Measurements from ENCODE around the gene C2orf76. TPM values are rescaled to one million over a fixed set of nuclear protein-coding genes. Genes with fewer than 3 reads are reported as not detected.

C2orf76 gene
- total RNA-seq = 10 to 100 TPM in 2 of 4 donors, 1 to 10 TPM in 2; 8.7 to 14.6 (median 11.2) TPM

- WGBS = 2% methylated on average over 26 of the region's 65 CpGs
- H3K27me3 ChIP-seq = no peaks in the 10 kb centered on the region
- peak within 1 kb of the TSS; percentile 85 to 89 (median 88) for H3K27ac ChIP-seq (replicated peaks in 1 of 4)
- H3K4me3 ChIP-seq = peak within 1 kb of the TSS; percentile 71 to 83 (median 78)
- peaks cover 21 to 38% (median 36%) of the 10 kb centered on the region in 4 donors for H3K36me3 ChIP-seq
- TF ChIP-seq CTCF (IDR thresholded peaks at IDR 0.05) (peak in 1 of 3 experiments; percentile 34), POLR2A (IDR thresholded peaks at IDR 0.05; ENCODE audit: low read depth) (peak; percentile 37), EP300 (IDR thresholded peaks at IDR 0.05) (no peak), POLR2AphosphoS5 (IDR thresholded peaks at IDR 0.05) (peak; percentile 95 to 98)
- peak; percentile 98 for DNase-seq (ENCODE audit: extremely low spot score)
- intact Hi-C loops (cut with DNase I) = no loop called here
- no peaks in the 10 kb centered on the region for H3K9me3 ChIP-seq
- peaks cover 32 to 38% (median 34%) of the 10 kb centered on the region in 4 donors for H3K4me1 ChIP-seq
Observed at GRCh38 chr2:119366649-119367471, at the start of gene C2orf76, which contains the start of gene DBI. Gene C2orf76 (minus strand): TSS chr2:119366834. CDS start chr2:119339959, 26,875 bp downstream. Gene DBI (plus strand): TSS chr2:119366977. CDS start chr2:119367052, 75 bp downstream.

DNA sequence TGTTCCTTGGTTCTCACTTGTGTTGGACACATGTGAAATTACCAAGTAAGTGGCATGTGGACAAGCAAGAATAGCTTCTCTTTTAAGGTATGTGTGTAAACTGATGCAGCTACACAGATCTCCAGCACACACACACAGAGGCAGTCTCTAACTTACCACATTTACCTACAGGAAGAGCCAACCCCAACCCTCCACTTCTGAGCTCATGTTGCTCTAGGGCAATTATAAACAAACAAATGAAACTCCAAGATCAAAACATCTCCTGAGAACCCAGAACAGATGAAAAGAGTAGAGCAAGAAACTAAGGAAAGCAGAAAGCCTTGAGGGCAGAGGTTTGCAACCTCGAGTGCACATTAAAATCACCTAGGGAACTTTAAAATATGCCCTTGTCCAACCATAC, 49.0 kb upstream of the C2orf76 start:
- no peak overlapping the region for H3K4me3 ChIP-seq
- no peaks in the 10 kb centered on the region for H3K27me3 ChIP-seq
- H3K27ac ChIP-seq (replicated peaks in 1 of 4) = no peak overlapping the region
- H3K9me3 ChIP-seq = peaks cover 0 to 11% (median 4%) of the 10 kb centered on the region in 4 donors
- no peak for TF ChIP-seq EP300 (IDR thresholded peaks at IDR 0.05)
- TF ChIP-seq POLR2AphosphoS5 (IDR thresholded peaks at IDR 0.05) = no peak
- TF ChIP-seq POLR2A (IDR thresholded peaks at IDR 0.05; ENCODE audit: low read depth) = no peak
- no peak for TF ChIP-seq CTCF (IDR thresholded peaks at IDR 0.05)
- DNase-seq (ENCODE audit: extremely low spot score) = no peak
- intact Hi-C loops (cut with DNase I) = no loop called here
- no peaks in the 10 kb centered on the region for H3K36me3 ChIP-seq
- WGBS = 89% methylated on average over 1 of the region's 1 CpG
- H3K4me1 ChIP-seq = no peaks in the 10 kb centered on the region

- Histone ChIP-seq H3K4me1 (no peaks in the 10 kb centered on the region), H3K27me3 (no peaks in the 10 kb centered on the region), H3K4me3 (no peak overlapping the region), H3K27ac (replicated peaks in 1 of 4) (no peak overlapping the region), H3K36me3 (no peaks in the 10 kb centered on the region), H3K9me3 (peaks cover 0 to 11% (median 4%) of the 10 kb centered on the region in 4 donors)
- 84% methylated on average over 3 of the region's 3 CpGs for WGBS
- no peak for DNase-seq (ENCODE audit: extremely low spot score)
- intact Hi-C loops (cut with DNase I) = loop anchor here (5.0 kb wide), 1 partner anchor 242 kb away; no protein-coding TSS in a partner anchor
- TF ChIP-seq POLR2A (IDR thresholded peaks at IDR 0.05; ENCODE audit: low read depth) (no peak), EP300 (IDR thresholded peaks at IDR 0.05) (no peak), CTCF (IDR thresholded peaks at IDR 0.05) (no peak)
Observed at GRCh38 chr2:119414894-119415293, 48.3 kb upstream of the C2orf76 start.

GRCh38 chr2:119409506-119409905, 42.9 kb upstream of the C2orf76 start:
- 86% methylated on average over 4 of the region's 4 CpGs for WGBS
- Histone ChIP-seq H3K9me3 (peaks cover 0 to 5% (median 1%) of the 10 kb centered on the region in 4 donors), H3K27me3 (peaks cover 0 to 11% (median 0%) of the 10 kb centered on the region in 4 donors), H3K4me1 (peaks cover 0 to 6% (median 0%) of the 10 kb centered on the region in 4 donors), H3K36me3 (no peaks in the 10 kb centered on the region), H3K27ac (replicated peaks in 1 of 4) (no peak overlapping the region), H3K4me3 (no peak overlapping the region)
- no peak for TF ChIP-seq EP300 (IDR thresholded peaks at IDR 0.05)
- no peak for TF ChIP-seq POLR2AphosphoS5 (IDR thresholded peaks at IDR 0.05)
- no peak for TF ChIP-seq CTCF (IDR thresholded peaks at IDR 0.05)
- TF ChIP-seq POLR2A (IDR thresholded peaks at IDR 0.05; ENCODE audit: low read depth) = no peak
- no peak for DNase-seq (ENCODE audit: extremely low spot score)
- intact Hi-C loops (cut with DNase I) = no loop called here

All from esophagus muscularis mucosa (tissue), 4 donors.